NCI-H1694 treated with DMSO at 0.1 percent for 48 hours (cell line): ENCODE data around the gene RBM12.

Experiments
- DNase-seq: peaks from one replicate; lab custom pipeline; 2025; lab: John Stamatoyannopoulos, UW

RBM12 gene

DNA sequence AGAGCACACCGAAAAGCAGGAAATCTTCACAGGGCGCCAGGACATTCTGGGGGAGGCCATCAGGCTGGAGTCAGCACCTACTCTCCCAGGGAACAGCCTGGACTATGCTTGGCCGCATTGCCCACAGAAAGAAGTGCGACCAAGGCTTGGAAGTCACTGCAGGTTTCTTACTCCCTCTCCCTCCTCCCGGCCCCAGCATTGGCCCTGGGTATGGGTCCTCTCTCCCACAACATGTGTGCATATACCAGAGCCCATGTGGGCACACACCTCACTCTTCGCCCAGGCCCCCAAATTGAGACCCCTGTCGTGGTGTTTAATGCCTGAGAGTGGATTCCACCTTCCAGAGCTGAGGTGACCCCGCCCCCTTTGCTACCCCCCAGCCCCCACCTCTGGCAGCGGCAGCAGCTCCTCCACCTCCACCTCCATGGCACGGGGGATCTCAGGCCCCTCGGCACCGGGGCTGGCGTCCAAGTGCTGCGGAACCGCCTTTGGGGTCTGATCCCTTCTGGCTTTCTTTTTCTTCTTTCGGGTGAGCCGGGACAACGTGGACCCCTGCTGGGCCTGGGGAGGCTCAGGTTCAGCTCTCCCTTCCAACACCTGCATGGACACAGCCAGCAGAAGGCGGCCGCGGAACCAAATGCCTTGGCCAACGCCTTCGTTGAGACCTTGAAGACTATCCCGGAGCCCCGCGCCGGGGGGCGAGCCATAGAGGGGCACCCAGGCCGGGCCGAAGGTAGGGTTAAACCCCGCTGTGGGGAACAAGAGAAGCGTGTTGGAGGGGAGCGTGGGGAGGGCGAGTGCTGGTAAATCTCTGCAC is 64.3 kb downstream of the RBM12 start:
- no peak for DNase-seq

DNA sequence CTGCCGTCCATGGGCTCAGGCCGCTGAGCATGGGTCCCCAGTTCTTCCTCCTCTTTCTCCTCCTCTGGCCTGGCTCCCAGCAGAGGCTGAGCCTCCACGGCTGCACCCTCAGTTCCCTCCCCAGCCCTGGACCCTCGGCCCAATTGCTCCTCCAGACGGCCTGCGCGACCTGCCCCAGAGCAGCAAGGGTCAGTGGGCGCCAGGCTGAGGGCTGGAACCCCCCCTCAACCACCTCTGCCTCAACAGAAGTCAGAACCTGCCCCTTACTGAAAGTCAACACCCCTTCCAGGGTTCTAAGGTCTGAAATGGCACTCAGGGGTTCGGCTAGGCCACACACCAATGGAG is 65.0 kb downstream of the RBM12 start:
- DNase-seq, result no peak
